Left forelimb (tissue), 1 donor: Measurements from ENCODE around the gene FAM131C.
"Not testable (repeated sequence)": the region's sequence is repeated elsewhere in the genome, so short reads cannot be mapped to it uniquely, and the experiment has no call there.

Experiments used
- DNase-seq: peaks from one replicate; pipeline ENCODE4 v3.0.0-alpha.2; 2018; ENCODE audit warnings: low spot score

Gene FAM131C

GRCh38 chr1:16033103-16033632 is 40.3 kb downstream of the FAM131C start:
- not testable (repeated sequence) for DNase-seq

GRCh38 chr1:16032388-16033102 is 40.9 kb downstream of the FAM131C start:
- peak; percentile 82 for DNase-seq

- no peak for DNase-seq
These were observed 41.9 kb downstream of the FAM131C start for GRCh38 chr1:16031551-16031950.

DNA sequence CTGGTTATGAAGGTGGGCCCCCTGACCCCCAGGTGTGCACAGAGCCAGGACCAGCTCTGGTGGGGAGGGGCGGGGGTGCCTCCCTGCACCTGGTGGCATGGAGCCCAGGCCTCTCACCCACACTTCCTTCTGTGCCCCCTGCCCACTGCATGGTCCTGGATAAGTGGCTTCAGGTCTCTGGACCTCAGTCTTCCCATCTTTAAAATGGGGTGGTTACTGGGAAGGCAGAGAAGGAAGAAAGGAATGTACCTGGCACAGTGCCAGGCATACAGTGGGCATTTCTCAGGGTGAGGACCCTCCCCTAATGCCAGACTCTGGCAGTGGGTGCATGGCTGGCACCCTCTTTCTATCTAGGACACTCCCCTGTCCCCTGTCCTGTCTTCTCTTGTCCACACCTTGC is 44.2 kb downstream of the FAM131C start:
- DNase-seq, result no peak

DNA sequence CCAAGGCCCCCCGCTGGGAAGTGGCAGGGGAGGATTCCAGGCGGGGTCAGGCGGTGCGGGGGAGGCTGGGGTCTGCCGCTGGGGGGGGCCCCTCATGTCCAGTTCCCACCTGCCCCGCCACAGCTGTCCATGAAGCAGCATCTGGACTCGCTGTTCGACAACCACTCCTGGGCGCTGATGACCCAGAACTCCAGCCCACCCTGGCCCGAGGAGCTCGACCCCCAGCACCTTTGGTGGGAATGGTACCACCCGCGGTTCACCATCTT is 44.5 kb downstream of the FAM131C start:
- DNase-seq, result not testable (repeated sequence)

GRCh38 chr1:16028237-16029002 is 45.0 kb downstream of the FAM131C start:
- no peak for DNase-seq

DNA sequence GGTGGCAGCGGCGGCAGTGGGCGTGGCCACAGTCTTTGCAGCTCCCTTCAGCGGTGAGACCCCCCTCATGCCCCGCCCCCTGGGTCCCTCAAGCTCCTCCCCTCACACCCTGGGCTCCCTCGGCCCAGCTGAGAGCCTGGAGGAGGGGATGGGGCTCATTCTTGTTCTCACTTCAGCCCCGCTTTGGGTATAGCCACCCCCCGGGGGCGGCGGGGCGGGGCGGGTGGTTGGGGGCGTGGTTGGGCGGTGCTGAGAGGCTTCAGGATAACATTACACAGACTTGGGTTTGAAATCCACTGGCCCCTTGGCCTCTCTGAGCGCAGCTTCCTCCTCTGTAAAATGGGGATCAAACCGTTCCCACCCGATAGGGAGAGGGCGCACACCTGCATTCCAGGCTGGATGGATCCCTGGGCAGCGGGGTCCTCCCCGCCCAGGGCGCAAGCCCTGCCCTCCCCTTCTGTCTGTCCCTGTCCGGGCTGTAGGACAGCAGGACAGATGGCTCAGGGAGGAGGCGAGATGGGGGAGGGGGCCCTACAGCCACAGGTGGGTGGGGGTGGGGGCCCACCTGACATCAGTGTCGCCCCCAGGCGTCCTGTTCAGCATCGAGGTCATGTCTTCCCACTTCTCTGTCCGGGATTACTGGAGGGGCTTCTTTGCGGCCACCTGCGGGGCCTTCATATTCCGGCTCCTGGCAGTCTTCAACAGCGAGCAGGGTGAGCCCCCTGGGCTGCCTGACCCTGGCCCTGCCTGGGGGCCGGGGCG is 46.5 kb downstream of the FAM131C start:
- no peak for DNase-seq

DNA sequence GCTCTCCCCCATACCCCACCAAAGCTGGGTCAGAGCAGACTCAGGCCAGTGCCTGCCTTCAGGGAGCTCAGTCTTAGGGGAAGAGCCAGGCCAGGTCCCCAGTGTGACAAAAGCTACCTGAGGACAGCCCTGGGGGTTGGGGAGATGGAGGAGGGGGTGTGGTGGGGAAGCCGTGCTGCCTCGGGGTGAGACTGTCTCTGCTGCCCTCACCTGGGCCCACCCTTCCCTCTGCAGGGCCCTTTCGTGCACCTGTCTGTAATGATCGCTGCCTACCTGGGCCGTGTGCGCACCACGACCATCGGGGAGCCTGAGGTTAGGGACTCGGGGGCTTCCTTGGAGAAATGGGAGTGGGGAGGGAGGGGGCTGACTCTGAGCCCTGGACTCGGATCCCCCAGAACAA is 47.1 kb downstream of the FAM131C start:
- DNase-seq, result not testable (repeated sequence)

GRCh38 chr1:16023050-16023653 is 50.3 kb downstream of the FAM131C start:
- DNase-seq, result no peak

- no peak for DNase-seq
These were observed 51.1 kb downstream of the FAM131C start for GRCh38 chr1:16022393-16022792.

- DNase-seq, result no peak
These were observed 51.8 kb downstream of the FAM131C start, which contains the start of gene CLCNKA for GRCh38 chr1:16021681-16022080. Gene CLCNKA (plus strand): TSS chr1:16022036. CDS start chr1:16022620, 584 bp downstream.

DNA sequence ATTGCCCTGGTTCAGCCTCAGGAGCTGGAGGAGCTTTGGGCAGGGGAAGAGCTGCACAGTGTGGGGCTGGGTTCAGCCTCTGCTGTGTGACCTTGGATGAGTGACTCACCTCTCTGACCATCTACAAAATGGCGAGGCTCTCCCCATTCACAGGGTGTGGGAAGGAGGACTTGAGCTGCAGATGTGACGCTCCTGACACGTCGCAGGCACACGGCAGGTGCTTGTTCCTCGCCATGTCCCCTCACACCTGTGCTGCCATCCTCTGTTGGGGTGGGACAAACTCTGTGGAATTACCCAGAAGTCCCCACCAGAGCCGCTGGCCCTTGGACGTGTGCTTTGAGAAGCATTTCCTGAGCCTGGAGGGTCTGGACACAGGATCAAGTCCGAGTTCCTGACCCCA is 52.6 kb downstream of the FAM131C start:
- DNase-seq, result not testable (repeated sequence)

DNA sequence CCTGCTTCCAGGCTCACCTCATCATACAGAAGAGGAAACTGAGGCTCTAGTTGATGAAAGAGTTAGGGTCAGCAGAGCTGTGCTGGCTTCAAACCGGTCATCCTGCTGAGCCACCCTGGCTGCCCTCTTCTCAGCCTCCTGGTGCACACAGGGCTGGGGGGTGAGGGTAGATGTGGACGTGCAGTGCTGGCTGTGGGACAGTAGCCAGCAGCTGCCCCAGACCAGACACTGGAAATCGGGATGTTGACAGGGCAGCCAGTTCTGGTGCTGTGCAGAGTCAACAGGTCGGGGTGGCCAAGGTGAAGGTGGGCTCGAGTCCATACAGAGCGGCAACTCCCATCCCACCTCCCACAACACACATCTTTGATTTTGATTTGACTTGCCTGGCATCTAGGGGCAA is 53.1 kb downstream of the FAM131C start:
- no peak for DNase-seq

DNA sequence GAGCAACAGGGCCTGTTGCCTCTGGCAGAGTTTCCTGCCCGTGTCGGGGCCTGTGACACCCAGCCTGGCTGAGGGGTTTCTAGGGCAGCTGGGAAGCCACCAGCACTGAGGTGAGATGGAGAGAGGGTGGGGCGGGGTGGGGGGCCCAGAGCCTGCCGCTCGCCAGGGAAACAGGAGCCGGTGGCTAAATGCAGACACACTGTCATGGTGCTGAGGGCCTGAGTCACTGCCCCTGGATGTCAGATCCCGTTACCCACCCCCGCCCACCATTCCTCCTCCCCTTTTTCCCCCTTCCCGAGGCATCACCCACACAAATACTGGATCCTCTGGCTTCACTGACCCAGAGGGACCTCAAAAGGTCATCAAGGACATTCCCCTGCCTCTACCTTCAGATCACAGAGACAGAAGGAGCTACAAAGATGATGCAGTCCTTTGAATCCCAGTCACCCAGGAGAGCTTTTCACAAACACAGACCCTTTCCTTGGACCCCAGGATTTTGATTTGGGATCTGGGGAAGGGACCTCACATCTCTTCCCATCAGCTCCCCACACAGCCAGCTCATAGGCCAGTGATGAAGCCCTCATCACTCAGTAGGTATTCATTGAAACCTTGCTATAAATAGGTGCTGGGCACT is 53.7 kb downstream of the FAM131C start:
- DNase-seq, result no peak

DNA sequence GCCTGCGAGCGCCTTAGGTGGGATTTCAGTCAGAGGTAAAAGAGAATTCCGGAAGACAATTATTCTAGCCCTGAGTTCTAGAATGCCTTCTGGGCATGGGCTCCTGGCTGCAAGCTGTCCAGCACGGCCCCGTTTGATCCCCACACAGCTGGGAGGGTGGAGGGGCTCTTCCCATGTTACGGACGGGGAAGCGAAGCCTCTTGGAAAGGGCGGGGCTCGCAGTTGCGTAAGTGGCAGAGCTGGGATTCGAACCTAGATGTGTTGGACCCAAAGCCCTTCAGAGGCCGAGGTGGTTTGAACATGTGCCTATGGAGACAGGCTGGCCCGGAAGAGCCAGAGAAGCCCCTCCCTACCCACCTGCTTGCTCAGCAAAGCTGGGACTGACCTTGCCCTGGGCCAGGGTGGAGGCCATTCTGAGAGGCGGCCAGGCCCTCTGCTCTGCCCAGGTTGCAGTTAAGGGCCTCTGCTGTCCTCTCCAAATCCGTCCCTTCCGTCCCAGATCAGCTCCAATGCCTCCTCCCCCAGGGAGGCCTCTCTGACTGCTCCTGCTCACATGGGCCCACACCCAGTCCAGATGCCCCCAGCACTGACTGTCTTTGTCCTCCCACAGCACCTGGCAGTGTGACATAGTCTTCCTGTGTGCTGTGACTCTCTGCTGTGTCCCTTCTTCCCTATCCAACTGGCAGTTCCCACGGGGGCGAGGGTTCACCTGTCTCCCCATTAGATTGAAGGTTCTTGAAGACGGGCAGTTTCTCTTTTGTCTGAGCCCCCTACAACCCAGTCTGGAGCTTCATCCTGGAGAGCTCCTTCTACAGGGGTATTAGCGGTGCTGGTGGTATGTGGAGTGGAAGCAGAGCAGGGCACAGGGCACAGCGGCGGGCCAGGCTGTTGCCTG is 54.5 kb downstream of the FAM131C start:
- DNase-seq, result no peak

DNA sequence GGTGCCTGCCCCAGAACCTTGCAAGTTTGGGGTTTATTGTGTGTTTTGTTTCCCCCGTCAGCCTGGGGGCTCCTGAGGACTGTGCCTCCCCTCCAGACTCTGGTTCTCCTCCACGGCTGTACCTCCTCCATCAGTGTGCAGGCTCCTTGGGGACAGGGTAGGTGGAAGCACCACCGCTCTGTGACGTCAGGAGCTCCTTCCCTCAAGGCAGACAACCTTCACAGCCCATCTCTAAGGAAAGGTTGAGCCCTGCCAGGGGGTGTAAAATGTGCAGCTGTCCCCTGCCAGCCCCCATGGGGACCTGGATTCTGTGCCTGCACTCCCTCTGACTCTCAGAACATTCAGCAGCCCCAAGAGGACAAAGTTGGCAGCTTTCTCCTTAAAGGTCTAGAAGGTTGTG is 55.1 kb downstream of the FAM131C start:
- DNase-seq, result no peak

GRCh38 chr1:16017461-16018303 is 55.8 kb downstream of the FAM131C start, which contains the start of gene HSPB7:
Gene HSPB7 (minus strand): TSS chr1:16018043. CDS start chr1:16017963, 80 bp downstream.
- DNase-seq, result peak; percentile 86

GRCh38 chr1:16017076-16017460 is 56.4 kb downstream of the FAM131C start:
- no peak for DNase-seq
